AG04449 (cell line): Measurements from ENCODE around the gene UTP20.

ENCODE experiments used
- CTCF ChIA-PET: fragments of 350-600 bp; formaldehyde crosslinking; extraction: SDS; loops from one replicate; lab custom pipeline; 2021; ENCODE audit warnings: antibody characterized with exemption; lab: Yijun Ruan, JAX
- POLR2A ChIA-PET: fragments of 400-600, 350-600 bp; formaldehyde crosslinking; extraction: SDS; loops from one replicate; lab custom pipeline; 2020; ENCODE audit warnings: antibody characterized with exemption, inconsistent platforms; lab: Yijun Ruan, JAX
- DNase-seq: peaks from one replicate; pipeline ENCODE4 v3.0.0-alpha.2; 2010; ENCODE audit warnings: low read depth, low spot score
- H3K4me3 ChIP-seq: 2 replicates; pipeline ENCODE4 v1.5.1; 2011; ENCODE audit warnings: low read depth, mild to moderate bottlenecking, control low read depth, low read length
- CTCF ChIP-seq: IDR thresholded peaks from one replicate; pipeline ENCODE4 v1.5.1; 2011; ENCODE audit warnings: mild to moderate bottlenecking, moderate library complexity, low read length, control low read depth, inconsistent platforms; ENCODE audit not compliant: insufficient read depth; ENCODE audit errors: missing control alignments

UTP20 gene

GRCh38 chr12:101302741-101303140 lies 22.8 kb downstream of the UTP20 start:
- ChIA-PET POLR2A (no interaction called here), CTCF (no interaction called here)
- H3K4me3 ChIP-seq, result no peak overlapping the region
- no peak for TF ChIP-seq CTCF
- DNase-seq, result no peak

GRCh38 chr12:101305226-101305779 lies 25.4 kb downstream of the UTP20 start:
- ChIA-PET POLR2A (no interaction called here), CTCF (no interaction called here)
- DNase-seq, result no peak
- no peak for TF ChIP-seq CTCF
- no peak overlapping the region for H3K4me3 ChIP-seq

- CTCF ChIA-PET, result no interaction called here
- DNase-seq, result no peak
- POLR2A ChIA-PET, result no interaction called here
- no peak for TF ChIP-seq CTCF
- H3K4me3 ChIP-seq, result no peak overlapping the region
These were observed 25.9 kb downstream of the UTP20 start for GRCh38 chr12:101305794-101306193.

- POLR2A ChIA-PET, result no interaction called here
- no peak overlapping the region for H3K4me3 ChIP-seq
- CTCF ChIA-PET, result interaction anchor here (0.7 to 4.5 kb wide), 9 partner anchors 8 to 974 kb away, joined by 3 to 23 read pairs (median 4); no protein-coding TSS in a partner anchor
These were observed 42.6 kb downstream of the UTP20 start for GRCh38 chr12:101322480-101322879.

GRCh38 chr12:101323255-101323654 lies 43.4 kb downstream of the UTP20 start:
- TF ChIP-seq CTCF, result no peak
- ChIA-PET CTCF (interaction anchor here (0.6 to 4.5 kb wide), 15 partner anchors 9 to 975 kb away, joined by 3 to 23 read pairs (median 3); no protein-coding TSS in a partner anchor), POLR2A (no interaction called here)
- no peak overlapping the region for H3K4me3 ChIP-seq
- no peak for DNase-seq

More at GRCh38 chr12:101322480-101322879, 42.6 kb downstream of the UTP20 start:
- TF ChIP-seq CTCF, result no peak
- no peak for DNase-seq

- no peak for TF ChIP-seq CTCF
- H3K4me3 ChIP-seq, result no peak overlapping the region
- ChIA-PET CTCF (interaction anchor here (4.5 kb wide), 1 partner anchor 12 kb away, joined by 22 read pairs; no protein-coding TSS in a partner anchor), POLR2A (no interaction called here)
- no peak for DNase-seq
These were observed 45.7 kb downstream of the UTP20 start for GRCh38 chr12:101325590-101325989.
